ENCODE measurements around the gene RNF123.
"Not testable (repeated sequence)": the region's sequence is repeated elsewhere in the genome, so short reads cannot be mapped to it uniquely, and the experiment has no call there.

DNA sequence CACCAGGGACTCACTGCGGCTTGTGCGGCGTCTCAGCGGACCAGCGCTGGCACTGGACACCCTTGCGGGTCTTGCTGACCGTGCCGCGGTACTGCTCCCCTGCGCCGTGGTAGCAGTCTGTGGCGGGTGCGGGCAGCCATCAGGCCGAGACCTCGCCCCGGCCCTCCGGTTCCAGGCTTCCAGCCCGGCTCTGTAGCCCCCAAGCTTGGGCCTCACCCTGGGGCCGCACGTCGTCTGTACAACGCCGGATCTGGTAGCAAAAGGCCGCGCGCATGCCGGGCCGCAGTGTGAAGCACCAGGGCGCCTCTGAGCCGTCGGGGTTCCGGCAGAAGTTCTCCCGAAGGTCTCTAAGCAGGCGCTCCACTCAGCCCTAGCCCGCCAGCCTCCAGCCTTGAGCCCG is 3.5 kb upstream of the RNF123 start:
- TF ChIP-seq, protein P1, sequence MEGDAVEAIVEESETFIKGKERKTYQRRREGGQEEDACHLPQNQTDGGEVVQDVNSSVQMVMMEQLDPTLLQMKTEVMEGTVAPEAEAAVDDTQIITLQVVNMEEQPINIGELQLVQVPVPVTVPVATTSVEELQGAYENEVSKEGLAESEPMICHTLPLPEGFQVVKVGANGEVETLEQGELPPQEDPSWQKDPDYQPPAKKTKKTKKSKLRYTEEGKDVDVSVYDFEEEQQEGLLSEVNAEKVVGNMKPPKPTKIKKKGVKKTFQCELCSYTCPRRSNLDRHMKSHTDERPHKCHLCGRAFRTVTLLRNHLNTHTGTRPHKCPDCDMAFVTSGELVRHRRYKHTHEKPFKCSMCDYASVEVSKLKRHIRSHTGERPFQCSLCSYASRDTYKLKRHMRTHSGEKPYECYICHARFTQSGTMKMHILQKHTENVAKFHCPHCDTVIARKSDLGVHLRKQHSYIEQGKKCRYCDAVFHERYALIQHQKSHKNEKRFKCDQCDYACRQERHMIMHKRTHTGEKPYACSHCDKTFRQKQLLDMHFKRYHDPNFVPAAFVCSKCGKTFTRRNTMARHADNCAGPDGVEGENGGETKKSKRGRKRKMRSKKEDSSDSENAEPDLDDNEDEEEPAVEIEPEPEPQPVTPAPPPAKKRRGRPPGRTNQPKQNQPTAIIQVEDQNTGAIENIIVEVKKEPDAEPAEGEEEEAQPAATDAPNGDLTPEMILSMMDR (IDR thresholded peaks at IDR 0.05), result not testable (repeated sequence)
- not testable (repeated sequence) for TF ChIP-seq ZFX (IDR thresholded peaks at IDR 0.05; ENCODE audit: borderline replicate concordance)

Data from 22Rv1 (cell line).